Inflammatory macrophage treated with lipopolysaccharide for 1 hour (primary cell): Measurements from ENCODE around the gene TCF7L2.

Source experiments
- DNase-seq, 2 donors: peaks; one replicate each; pipeline ENCODE4 v3.0.0-alpha.2; 2020 to 2022

Gene TCF7L2

DNA sequence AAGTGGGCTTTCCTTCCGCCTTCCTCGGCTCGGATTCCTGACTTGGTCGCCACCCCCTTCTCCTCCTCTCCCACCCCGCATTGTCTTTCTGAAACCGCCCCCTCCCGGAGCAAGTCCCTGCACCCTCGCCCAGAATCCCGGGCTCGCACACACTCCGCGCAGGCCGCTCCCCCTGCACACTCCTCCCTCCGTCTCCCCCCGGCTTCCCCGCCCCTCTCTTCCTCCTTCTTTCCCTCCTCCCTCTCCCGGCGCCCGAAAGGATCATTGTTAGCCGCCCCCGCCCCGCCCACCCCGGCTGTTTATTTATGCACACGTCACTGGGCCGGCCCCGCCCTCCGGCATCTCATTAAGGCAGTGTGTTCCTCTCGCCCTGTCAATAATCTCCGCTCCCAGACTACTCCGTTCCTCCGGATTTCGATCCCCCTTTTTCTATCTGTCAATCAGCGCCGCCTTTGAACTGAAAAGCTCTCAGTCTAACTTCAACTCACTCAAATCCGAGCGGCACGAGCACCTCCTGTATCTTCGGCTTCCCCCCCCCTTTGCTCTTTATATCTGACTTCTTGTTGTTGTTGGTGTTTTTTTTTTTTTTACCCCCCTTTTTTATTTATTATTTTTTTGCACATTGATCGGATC lies at the start of gene TCF7L2:
Gene TCF7L2, plus strand, starts transcription at position 373 of the 633 bp plus-strand sequence. CDS start 510 bp downstream, outside the sequence.
- DNase-seq = peak; percentile 94 to 97

DNA sequence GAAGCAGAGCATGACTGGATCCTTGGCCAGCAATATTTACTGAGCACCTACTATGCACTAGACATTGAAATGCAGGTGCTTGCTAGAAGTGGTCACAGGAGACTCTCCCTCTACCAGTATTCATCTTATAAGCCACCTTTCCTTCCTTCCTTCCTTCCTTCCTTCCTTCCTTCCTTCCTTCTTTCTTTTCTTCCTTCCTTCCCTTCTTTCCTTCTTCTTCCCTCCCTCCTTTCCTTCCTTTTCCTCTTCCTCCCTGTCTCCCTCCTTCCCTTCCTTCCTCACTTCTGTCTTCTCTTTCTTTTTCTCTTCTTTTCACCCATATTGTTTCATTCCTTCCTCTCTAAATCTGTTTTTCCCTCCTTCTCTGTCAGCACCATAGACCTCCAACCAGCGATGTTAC lies 47.3 kb upstream of the TCF7L2 start:
- DNase-seq = no peak

DNA sequence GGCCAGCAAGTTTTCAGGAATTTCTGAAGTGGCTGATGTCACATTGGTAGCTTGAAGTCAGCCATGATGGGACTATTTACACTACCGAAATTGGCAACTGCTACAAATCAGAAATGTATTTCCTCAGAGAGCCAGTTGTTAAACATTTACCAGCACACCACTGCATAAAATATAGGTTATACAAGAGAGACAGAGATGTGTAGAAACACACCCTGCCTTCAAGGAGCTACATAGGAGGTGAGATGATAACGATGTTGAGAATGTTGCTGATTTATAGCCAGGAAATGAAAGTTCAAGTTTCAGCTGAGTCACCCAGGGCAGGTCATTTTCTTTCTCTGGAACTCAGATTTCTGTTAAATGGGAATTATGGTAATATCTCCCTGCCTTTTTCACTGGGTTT lies 46.0 kb upstream of the TCF7L2 start:
- no peak for DNase-seq

DNA sequence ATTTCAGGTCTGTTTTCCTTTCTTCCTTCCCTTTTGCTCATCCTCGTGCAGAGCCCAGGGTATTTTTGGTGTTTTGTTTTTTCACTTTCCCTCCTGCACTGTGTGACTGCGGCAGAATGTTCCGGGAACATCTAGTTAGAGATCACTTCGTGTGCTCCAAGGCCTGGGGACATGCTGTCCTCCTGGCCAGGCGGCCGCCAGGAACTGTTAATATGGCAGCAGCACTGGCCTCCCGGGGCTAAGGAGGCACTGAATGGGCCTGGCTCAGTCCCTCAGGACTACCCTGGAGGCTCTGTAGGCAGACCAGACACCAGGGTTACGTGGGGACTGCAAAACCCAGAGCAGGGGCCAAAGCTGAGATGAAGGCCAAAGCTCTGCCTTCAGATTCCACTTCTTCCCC lies 43.1 kb upstream of the TCF7L2 start:
- DNase-seq = no peak

DNA sequence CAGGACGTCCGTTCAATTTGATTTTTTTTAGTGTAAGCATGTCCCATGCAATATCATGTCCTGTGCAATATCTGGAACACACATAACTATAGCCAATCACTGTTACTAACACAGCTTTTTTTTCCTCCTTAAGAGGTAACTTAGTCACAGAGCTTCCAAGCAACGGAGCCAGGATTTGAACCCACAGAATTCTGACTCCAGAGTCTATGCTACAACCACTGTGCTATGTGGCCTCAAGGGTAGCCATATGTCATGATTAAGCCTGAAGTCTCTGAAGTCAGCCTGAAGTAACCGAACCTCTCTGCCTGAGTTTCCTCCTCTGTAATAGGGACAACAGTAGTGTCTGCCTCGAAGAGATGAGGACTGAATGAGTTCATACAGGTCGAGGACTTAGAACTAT lies 42.2 kb upstream of the TCF7L2 start:
- DNase-seq = no peak

DNA sequence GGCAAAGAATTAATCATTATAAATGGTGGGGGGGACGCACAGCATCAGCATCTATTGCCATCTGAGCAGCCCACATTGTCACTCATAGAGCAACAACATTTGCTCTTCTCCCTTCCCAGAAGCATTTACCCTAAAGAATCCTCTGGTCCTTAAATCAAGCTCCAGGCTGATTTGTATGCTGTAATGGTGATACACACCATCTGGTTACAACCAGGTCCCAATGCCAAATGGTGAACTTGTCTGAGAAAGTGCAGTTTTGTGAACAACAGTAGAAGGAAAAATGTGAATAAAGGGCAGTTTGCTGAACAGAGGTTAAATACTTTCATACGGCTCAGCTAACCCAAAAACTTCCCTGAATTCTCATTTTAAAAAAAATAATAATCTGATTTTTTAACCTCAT lies 38.8 kb upstream of the TCF7L2 start:
- no peak for DNase-seq

GRCh38 chr10:112912410-112912928 lies 37.6 kb upstream of the TCF7L2 start:
- DNase-seq = peak; percentile 10 to 19

DNA sequence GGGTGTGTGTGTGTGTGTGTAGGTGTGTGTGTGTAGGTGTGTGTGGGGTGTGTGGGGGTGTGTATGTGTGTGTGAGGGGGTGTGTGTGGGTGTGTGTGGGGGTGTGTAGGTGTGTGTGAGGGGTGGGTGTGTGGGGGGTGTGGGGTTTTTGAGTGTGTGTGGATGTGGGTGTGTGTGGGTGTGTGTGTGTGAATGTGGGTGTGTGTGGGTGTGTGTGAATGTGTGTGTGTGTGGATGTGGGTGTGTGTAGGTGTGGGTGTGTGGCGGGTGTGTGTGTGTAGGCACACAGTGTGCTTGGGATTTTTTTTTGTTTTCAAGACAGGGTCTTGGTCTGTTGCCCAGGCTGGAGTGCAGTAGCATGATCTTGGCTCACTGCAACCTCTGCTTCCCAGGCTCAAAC lies 36.8 kb upstream of the TCF7L2 start:
- no peak for DNase-seq

GRCh38 chr10:112913661-112914287 lies 36.3 kb upstream of the TCF7L2 start:
- peak in 1 of 2 donors; percentile 12 for DNase-seq

DNA sequence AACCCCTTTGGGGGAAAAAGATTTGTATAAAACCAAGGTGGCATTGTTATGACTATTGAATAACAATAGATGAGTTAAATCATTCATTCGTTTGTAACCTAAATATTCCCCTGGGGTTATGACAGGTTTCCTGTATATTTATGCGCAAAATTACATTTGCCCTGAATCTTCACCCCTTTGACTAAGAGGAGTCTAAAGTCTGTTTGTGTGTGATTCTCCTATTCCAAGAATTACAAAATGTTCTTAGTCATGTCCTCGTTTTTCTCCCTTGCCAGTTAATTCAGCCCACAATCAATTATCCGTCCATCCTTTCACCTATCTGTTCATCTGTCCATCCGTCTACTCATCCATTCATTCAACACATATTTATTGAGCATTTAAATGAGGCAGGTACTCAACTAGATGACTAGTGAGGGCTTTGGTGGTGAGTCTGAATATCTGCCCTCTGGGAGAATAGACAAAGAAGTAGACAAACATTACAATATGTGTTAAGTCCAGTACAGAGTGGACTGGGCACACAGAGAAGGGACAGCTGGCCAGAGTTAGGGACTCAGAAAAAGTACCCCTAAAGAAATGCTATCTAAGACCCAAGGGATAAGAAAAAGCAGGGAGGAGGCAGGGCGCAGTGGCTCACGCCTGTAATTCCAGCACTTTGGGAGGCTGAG lies 35.6 kb upstream of the TCF7L2 start:
- DNase-seq = no peak

GRCh38 chr10:112915590-112916572 lies 34.2 kb upstream of the TCF7L2 start:
- no peak for DNase-seq

DNA sequence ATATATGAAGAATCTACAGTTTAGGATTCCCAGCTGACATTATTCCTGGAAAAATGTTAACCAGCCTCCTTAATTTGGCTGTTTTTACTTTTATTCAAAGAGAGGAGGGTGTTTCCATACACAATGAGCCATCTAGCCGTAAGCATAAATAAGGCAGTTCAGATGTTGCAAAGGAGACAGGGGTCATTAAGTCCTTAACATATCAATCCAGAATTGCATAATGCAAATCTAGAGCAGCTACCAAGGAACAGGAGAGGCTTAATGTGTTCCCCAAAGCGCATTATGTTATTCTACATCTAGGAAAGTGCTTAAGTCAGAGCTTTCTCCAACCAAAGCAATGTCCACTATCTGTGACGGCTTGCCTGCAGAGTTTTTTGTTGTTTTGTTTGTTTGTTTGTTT lies 32.4 kb upstream of the TCF7L2 start:
- DNase-seq = no peak

GRCh38 chr10:112918771-112919170 lies 31.3 kb upstream of the TCF7L2 start:
- no peak for DNase-seq

DNA sequence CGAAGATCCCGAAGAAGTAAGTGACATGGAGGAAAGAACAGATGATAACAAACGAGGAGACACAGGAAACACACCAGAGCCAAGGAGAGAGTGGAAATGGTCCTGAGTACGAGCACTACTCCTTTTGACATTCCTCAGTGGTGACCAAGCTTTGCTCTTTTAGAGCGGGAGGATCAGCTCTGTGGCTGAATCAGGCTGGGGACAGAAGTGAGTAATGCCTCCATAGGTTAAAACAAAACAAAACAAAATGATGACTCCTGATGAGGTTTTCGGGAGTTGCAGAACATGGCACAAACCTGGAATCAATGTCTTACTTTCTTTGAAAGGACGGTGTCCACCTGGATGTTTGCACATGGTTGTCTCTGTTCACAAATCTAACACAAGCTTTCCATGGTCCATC lies 30.3 kb upstream of the TCF7L2 start:
- DNase-seq = no peak

GRCh38 chr10:112926906-112927688 lies 22.9 kb upstream of the TCF7L2 start:
- DNase-seq = no peak

DNA sequence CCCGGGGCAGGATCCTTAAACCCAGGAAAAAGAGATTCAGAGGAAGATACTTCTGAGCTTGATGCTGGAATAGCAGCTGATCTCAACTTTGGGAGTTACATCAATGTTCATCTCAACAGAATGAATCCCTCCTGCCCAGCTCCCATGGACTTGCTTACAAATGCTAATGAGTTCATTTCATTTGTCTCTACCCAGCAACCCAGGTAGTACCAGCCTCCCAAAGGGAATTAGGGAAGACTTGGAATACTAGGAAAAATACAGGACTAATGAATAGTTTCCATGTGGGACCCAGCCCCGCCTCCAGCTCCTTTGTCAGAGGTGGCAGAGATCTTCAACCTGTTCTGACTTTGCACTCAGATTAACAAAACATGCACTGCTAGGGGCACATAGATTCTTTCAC lies 22.1 kb upstream of the TCF7L2 start:
- no peak for DNase-seq

- DNase-seq = no peak
Observed at GRCh38 chr10:112932658-112933057, 17.4 kb upstream of the TCF7L2 start.

DNA sequence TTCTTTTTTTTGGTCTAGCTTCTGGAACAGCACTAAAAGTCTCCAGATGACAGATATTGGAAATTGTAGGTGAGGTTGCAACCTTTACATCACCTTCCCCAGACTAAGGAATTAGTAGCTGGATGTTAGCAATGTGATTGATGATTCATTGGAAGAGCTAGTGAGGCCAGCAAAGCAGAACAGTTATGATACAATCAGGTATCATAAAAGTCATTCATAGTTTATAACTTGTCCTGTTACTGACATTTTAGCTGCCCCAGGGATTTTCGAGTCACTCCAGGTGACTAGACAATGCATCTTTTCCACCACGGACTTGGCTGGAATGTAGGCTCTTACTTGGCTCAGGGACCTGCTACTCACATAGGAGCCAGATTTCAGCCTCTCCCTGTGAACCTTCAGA lies 15.9 kb upstream of the TCF7L2 start:
- DNase-seq = no peak

GRCh38 chr10:112938808-112939482 lies 11.1 kb upstream of the TCF7L2 start:
- DNase-seq = no peak

- DNase-seq = peak; percentile 84 to 87
Observed at GRCh38 chr10:112945811-112946210, 4.2 kb upstream of the TCF7L2 start.

- DNase-seq = no peak
Observed at GRCh38 chr10:112946649-112947048, 3.4 kb upstream of the TCF7L2 start.
